HCT116 (cell line): ENCODE measurements around the gene PANK4. TPM values are rescaled to one million over a fixed set of nuclear protein-coding genes. Genes with fewer than 3 reads are reported as not detected.

Experiments
- ATAC-seq: fragments of 200-7000 bp; cut with Tn5 transposase; 2 replicates; pipeline ENCODE4 v1.9.1; 2020; ENCODE audit warnings: mild to moderate bottlenecking, moderate library complexity
- BruUV-seq: library from RNA; stranded (reverse); fragments of 400-500 nt; replicated peaks from 2 replicates; lab custom pipeline; 2021; lab: Mats Ljungman, UMichigan
- CTCF ChIA-PET: fragments of 300-600 bp; sonication (Branson Sonifier 250); formaldehyde crosslinking; loops from one replicate; lab custom pipeline; 2021; ENCODE audit warnings: antibody characterized with exemption; lab: Charles Lee
- POLR2A ChIA-PET: fragments of 300-600, 350-600 bp; sonication (Branson Sonifier 250); formaldehyde crosslinking; loops from one replicate; lab custom pipeline; 2021; ENCODE audit warnings: antibody characterized with exemption; lab: Charles Lee
- RAD21 ChIA-PET, 2 experiments: fragments of 300-600 bp; sonication (Branson Sonifier 250); formaldehyde crosslinking; loops; one replicate each; lab custom pipeline; 2023; ENCODE audit warnings: low total read pairs in 2 of 2; ENCODE audit not compliant: uncharacterized antibody in 2 of 2, unreplicated experiment in 2 of 2, low non-redundant PET in 1 of 2; lab: Charles Lee
- DNase-seq: peaks from one replicate; pipeline ENCODE4 v3.0.0-alpha.2; 2010; ENCODE audit warnings: low read depth, low spot score
- H2AFZ ChIP-seq: fragments of 200-600 bp; shearing (Covaris generic), sonication (generic); 2 replicates; pipeline ENCODE4 v1.6.1; 2017; ENCODE audit warnings: low read depth, mixed run types, mixed read lengths, antibody characterized with exemption, low read length; ENCODE audit not compliant: poor library complexity, severe bottlenecking
- H3K27ac ChIP-seq: 2 replicates; pipeline ENCODE4 v1.5.1; 2012; ENCODE audit warnings: low read depth, low read length
- H3K27me3 ChIP-seq: fragments of 200-600 bp; sonication (generic); 2 replicates; pipeline ENCODE4 v1.6.1; 2016; ENCODE audit warnings: mixed run types, low read length, mixed read lengths; ENCODE audit not compliant: insufficient read depth
- H3K36me3 ChIP-seq, 2 experiments: fragments of 200-500 bp in 1 of 2; fragments of 200-600 bp in 1 of 2; sonication (Bioruptor generic) in 1 of 2; sonication (generic) in 1 of 2; 2 replicates each; pipeline versions ENCODE4 v1.5.1 to v1.6.1; 2014 to 2016; ENCODE audit warnings: low read length in 2 of 2, inconsistent platforms in 1 of 2, mixed read lengths in 1 of 2, mixed run types in 1 of 2; ENCODE audit not compliant: insufficient read depth in 2 of 2, control insufficient read depth in 1 of 2
- H3K4me1 ChIP-seq, 2 experiments: fragments of 200-600 bp in 1 of 2; sonication (generic) in 1 of 2; 2 replicates each; pipeline versions ENCODE4 v1.5.1 to v1.6.1; 2012 to 2017; ENCODE audit warnings: low read length in 2 of 2, inconsistent platforms in 1 of 2, mild to moderate bottlenecking in 1 of 2, mixed read lengths in 1 of 2, mixed run types in 1 of 2, moderate library complexity in 1 of 2; ENCODE audit not compliant: insufficient read depth in 2 of 2, control insufficient read depth in 1 of 2
- H3K4me2 ChIP-seq: fragments of 200-600 bp; sonication (generic); 2 replicates; pipeline ENCODE4 v1.6.1; 2017; ENCODE audit warnings: mixed run types, low read length, mixed read lengths
- H3K4me3 ChIP-seq, 2 experiments: fragments of 200-600 bp in 1 of 2; sonication (generic) in 1 of 2; replicated peaks in 1 of 2; 2 replicates each; pipeline ENCODE4 v1.5.1; 2011 to 2016; ENCODE audit warnings: low read length in 2 of 2, control low read depth in 1 of 2, low read depth in 1 of 2, mild to moderate bottlenecking in 1 of 2, mixed read lengths in 1 of 2, mixed run types in 1 of 2
- H3K79me2 ChIP-seq: fragments of 200-600 bp; sonication (generic); 2 replicates; pipeline ENCODE4 v1.6.1; 2017; ENCODE audit warnings: mild to moderate bottlenecking, mixed run types, low read length, moderate library complexity, mixed read lengths; ENCODE audit not compliant: insufficient read depth
- H3K9ac ChIP-seq: fragments of 200-600 bp; sonication (generic); 2 replicates; pipeline ENCODE4 v1.6.1; 2016; ENCODE audit warnings: low read length, mixed read lengths
- H3K9me2 ChIP-seq: fragments of 200-600 bp; sonication (generic), shearing (Covaris generic); 2 replicates; pipeline ENCODE4 v1.6.1; 2017; ENCODE audit warnings: mixed run types, mild to moderate bottlenecking, moderate library complexity; ENCODE audit not compliant: insufficient read depth
- H3K9me3 ChIP-seq, 2 experiments: fragments of 200-500 bp in 1 of 2; fragments of 200-600 bp in 1 of 2; sonication (Bioruptor generic) in 1 of 2; sonication (generic) in 1 of 2; 2 replicates each; pipeline ENCODE4 v1.6.1; 2014 to 2017; ENCODE audit warnings: low read length in 2 of 2, mixed read lengths in 2 of 2, inconsistent platforms in 1 of 2, low read depth in 1 of 2, mild to moderate bottlenecking in 1 of 2, mixed run types in 1 of 2, moderate library complexity in 1 of 2; ENCODE audit not compliant: control insufficient read depth in 1 of 2, insufficient read depth in 1 of 2
- H4K20me1 ChIP-seq: fragments of 200-600 bp; sonication (generic), shearing (Covaris generic); 2 replicates; pipeline ENCODE4 v1.6.1; 2017; ENCODE audit warnings: mixed run types, mild to moderate bottlenecking, moderate library complexity; ENCODE audit not compliant: insufficient read depth
- CBX3 ChIP-seq: IDR thresholded peaks from 2 replicates; pipeline ENCODE4 v1.6.1; 2012; ENCODE audit warnings: low read depth
- CEBPB ChIP-seq: IDR thresholded peaks from 2 replicates; pipeline ENCODE4 v1.6.1; 2012; ENCODE audit warnings: low read depth
- CTCF ChIP-seq, 3 experiments: fragments of 200-600 bp in 1 of 3; sonication (generic) in 1 of 3; IDR thresholded peaks in 2 of 3; conservative IDR thresholded peaks in 1 of 3; 2 replicates each; pipeline ENCODE4 v1.5.1; 2012 to 2017; ENCODE audit warnings: low read depth in 2 of 3, low read length in 2 of 3, antibody characterized with exemption in 1 of 3, borderline replicate concordance in 1 of 3, control low read depth in 1 of 3, mild to moderate bottlenecking in 1 of 3, mixed read lengths in 1 of 3, mixed run types in 1 of 3, moderate library complexity in 1 of 3; ENCODE audit not compliant: insufficient read depth in 1 of 3
- EGR1 ChIP-seq: IDR thresholded peaks from 2 replicates; pipeline ENCODE4 v1.6.1; 2012; ENCODE audit warnings: low read depth
- ELF1 ChIP-seq: IDR thresholded peaks from 2 replicates; pipeline ENCODE4 v1.6.1; 2012; ENCODE audit warnings: low read depth, borderline replicate concordance
- EZH2 ChIP-seq: fragments of 200-600 bp; sonication (generic); IDR thresholded peaks from 2 replicates; pipeline ENCODE4 v1.6.1; 2017; ENCODE audit warnings: antibody characterized with exemption, mixed run types
- EZH2phosphoT487 ChIP-seq: fragments of 200-600 bp; IDR thresholded peaks from 2 replicates; pipeline ENCODE4 v1.6.1; 2018; ENCODE audit warnings: antibody characterized with exemption, borderline replicate concordance
- FOSL1 ChIP-seq: IDR thresholded peaks from 2 replicates; pipeline ENCODE4 v1.6.1; 2012; ENCODE audit warnings: low read depth
- JUND ChIP-seq: IDR thresholded peaks from 2 replicates; pipeline ENCODE4 v1.6.1; 2012
- MAX ChIP-seq: IDR thresholded peaks from 2 replicates; pipeline ENCODE4 v1.6.1; 2012
- POLR2AphosphoS5 ChIP-seq: IDR thresholded peaks from 2 replicates; pipeline ENCODE4 v1.6.1; 2011; ENCODE audit warnings: mild to moderate bottlenecking, low read depth, low read length, moderate library complexity
- SP1 ChIP-seq: IDR thresholded peaks from 2 replicates; pipeline ENCODE4 v1.6.1; 2012; ENCODE audit warnings: low read depth
- TCF7L2 ChIP-seq: IDR thresholded peaks from 2 replicates; pipeline ENCODE4 v1.7.0; 2011; ENCODE audit warnings: borderline replicate concordance, inconsistent platforms; ENCODE audit not compliant: insufficient read depth, insufficient read length; ENCODE audit errors: extremely low read depth
- YY1 ChIP-seq: IDR thresholded peaks from 2 replicates; pipeline ENCODE4 v1.6.1; 2011; ENCODE audit warnings: low read length, low read depth, moderate library complexity, mild to moderate bottlenecking; ENCODE audit not compliant: insufficient replicate concordance; ENCODE audit errors: extremely low read depth
- ZNF274 ChIP-seq: fragments of 200-500 bp; sonication (Bioruptor generic); IDR thresholded peaks from 2 replicates; pipeline ENCODE4 v1.6.1; 2014; ENCODE audit warnings: mild to moderate bottlenecking, low read depth, low read length, inconsistent platforms
- intact Hi-C: fragments of 100-400 bp; cut with micrococcal nuclease; formaldehyde crosslinking; loops from 2 replicates; pipeline ENCODE4 v1.10.0; 2022
- total RNA-seq: library from RNA; stranded (reverse); gene quantifications from one replicate; pipeline ENCODE4 v1.2.1, GENCODE V29; 2021; ENCODE audit not compliant: unreplicated experiment

PANK4 gene
- total RNA-seq, 1 experiment from 2014 or later, result 38.5 TPM

- ChIA-PET CTCF (no interaction called here), POLR2A (no interaction called here), RAD21 (no interaction called here)
- intact Hi-C loops, result no loop called here
- ATAC-seq, result no peak
- Histone ChIP-seq H2AFZ (no peak overlapping the region), H3K9me3 (no peaks in the 10 kb centered on the region), H3K79me2 (no peaks in the 10 kb centered on the region), H3K36me3 (no peaks in the 10 kb centered on the region), H3K27ac (no peak overlapping the region), H3K4me2 (no peak overlapping the region), H3K4me1 (peaks cover 3 to 9% of the 10 kb centered on the region in 2 experiments; a peak in 1 of 4 replicates), H3K9ac (no peak overlapping the region), H3K4me3 (no peak overlapping the region), H4K20me1 (no peaks in the 10 kb centered on the region), H3K27me3 (no peaks in the 10 kb centered on the region), H3K9me2 (no peaks in the 10 kb centered on the region)
- no peak for DNase-seq
- no peak for TF ChIP-seq ZNF274
- no peak for TF ChIP-seq CBX3
- no peak for TF ChIP-seq EGR1
- TF ChIP-seq TCF7L2, result no peak
- no peak for TF ChIP-seq SP1
- TF ChIP-seq YY1, result no peak
- TF ChIP-seq ELF1, result no peak
- no peak for TF ChIP-seq EZH2
- no peak for TF ChIP-seq POLR2AphosphoS5
- no peak for TF ChIP-seq EZH2phosphoT487
- TF ChIP-seq CEBPB, result no peak
- TF ChIP-seq CTCF (IDR thresholded peaks at IDR 0.05 in 2 of 3, conservative IDR thresholded peaks at IDR 0.05 in 1 of 3; ENCODE audit: borderline replicate concordance in 1 of 3, insufficient read depth in 1 of 3, low read depth in 2 of 3, low read length in 2 of 3), result no peak
- no peak for TF ChIP-seq JUND
- no peak for TF ChIP-seq MAX
- no peak for TF ChIP-seq FOSL1
- BruUV-seq, result no TSS peak
Observed at GRCh38 chr1:2468540-2468939, 57.9 kb downstream of the PANK4 start.
